H9 (cell line): Measurements from ENCODE around the gene FHOD3. TPM values are rescaled to one million over a fixed set of nuclear protein-coding genes. Genes with fewer than 3 reads are reported as not detected.

Source experiments
- DNase-seq: peaks from one replicate; pipeline ENCODE4 v3.0.0-alpha.2; 2017
- H2AFZ ChIP-seq: one replicate; pipeline ENCODE4 v1.6.1; 2013; ENCODE audit warnings: mild to moderate bottlenecking, low read length, control low read depth, moderate library complexity
- H2AK5ac ChIP-seq: 2 replicates; pipeline ENCODE4 v1.6.1; 2013; ENCODE audit warnings: low read length, control low read depth, mixed read lengths; ENCODE audit not compliant: insufficient read length
- H2BK120ac ChIP-seq: one replicate; pipeline ENCODE4 v1.6.1; 2013; ENCODE audit warnings: low read depth, mild to moderate bottlenecking, low read length, control low read depth, inconsistent platforms; ENCODE audit not compliant: poor library complexity, severe bottlenecking
- H2BK12ac ChIP-seq: 2 replicates; pipeline ENCODE4 v1.6.1; 2013; ENCODE audit warnings: low read length, control low read depth, mixed read lengths, low read depth; ENCODE audit not compliant: insufficient read length
- H2BK15ac ChIP-seq: 2 replicates; pipeline ENCODE4 v1.6.1; 2013; ENCODE audit warnings: low read depth, low read length, control low read depth
- H2BK20ac ChIP-seq: one replicate; pipeline ENCODE4 v1.6.1; 2013; ENCODE audit warnings: low read depth, mild to moderate bottlenecking, low read length, control low read depth, inconsistent platforms; ENCODE audit not compliant: poor library complexity, severe bottlenecking
- H2BK5ac ChIP-seq: 2 replicates; pipeline ENCODE4 v1.6.1; 2013; ENCODE audit warnings: low read length, control low read depth, mixed read lengths; ENCODE audit not compliant: insufficient read length
- H3K14ac ChIP-seq: 2 replicates; pipeline ENCODE4 v1.6.1; 2013; ENCODE audit warnings: low read length, control low read depth; ENCODE audit not compliant: insufficient read depth
- H3K18ac ChIP-seq: 2 replicates; pipeline ENCODE4 v1.6.1; 2013; ENCODE audit warnings: low read depth, mild to moderate bottlenecking, mixed read lengths, low read length, control low read depth; ENCODE audit not compliant: insufficient read length
- H3K23ac ChIP-seq: 2 replicates; pipeline ENCODE4 v1.6.1; 2013; ENCODE audit warnings: low read length, control low read depth, mixed read lengths, low read depth; ENCODE audit not compliant: insufficient read length
- H3K23me2 ChIP-seq: 2 replicates; pipeline ENCODE4 v1.6.1; 2013; ENCODE audit warnings: low read depth, mild to moderate bottlenecking, mixed read lengths, low read length, control low read depth; ENCODE audit not compliant: insufficient read length, poor library complexity, severe bottlenecking
- H3K27ac ChIP-seq: 2 replicates; pipeline ENCODE4 v1.5.1; 2013; ENCODE audit warnings: low read length, control low read depth, mixed read lengths, low read depth; ENCODE audit not compliant: insufficient read length
- H3K27me3 ChIP-seq: 2 replicates; pipeline ENCODE4 v1.6.1; 2013; ENCODE audit warnings: low read length, control low read depth, inconsistent platforms; ENCODE audit not compliant: insufficient read depth
- H3K4ac ChIP-seq: 2 replicates; pipeline ENCODE4 v1.6.1; 2013; ENCODE audit warnings: low read depth, mild to moderate bottlenecking, control low read depth, inconsistent platforms, low read length, moderate library complexity
- H3K4me1 ChIP-seq: 2 replicates; pipeline ENCODE4 v1.6.1; 2013; ENCODE audit warnings: low read length, control low read depth, inconsistent platforms; ENCODE audit not compliant: insufficient read depth
- H3K4me2 ChIP-seq: 2 replicates; pipeline ENCODE4 v1.6.1; 2013; ENCODE audit warnings: low read length, control low read depth, mixed read lengths; ENCODE audit not compliant: insufficient read length, insufficient read depth
- H3K56ac ChIP-seq: 2 replicates; pipeline ENCODE4 v1.6.1; 2013; ENCODE audit warnings: low read depth, mild to moderate bottlenecking, mixed read lengths, low read length, control low read depth; ENCODE audit not compliant: insufficient read length
- H3K79me1 ChIP-seq: 2 replicates; pipeline ENCODE4 v1.6.1; 2013; ENCODE audit warnings: low read depth, mild to moderate bottlenecking, moderate library complexity, low read length, control low read depth, inconsistent platforms; ENCODE audit not compliant: insufficient read depth, poor library complexity, severe bottlenecking
- H3K79me2 ChIP-seq: 2 replicates; pipeline ENCODE4 v1.6.1; 2013; ENCODE audit warnings: low read length, control low read depth, inconsistent platforms; ENCODE audit not compliant: insufficient read depth
- H3K9ac ChIP-seq: 2 replicates; pipeline ENCODE4 v1.6.1; 2013; ENCODE audit warnings: low read length, control low read depth, mixed read lengths; ENCODE audit not compliant: insufficient read length; ENCODE audit errors: extremely low read depth
- H3K9me3 ChIP-seq: one replicate; pipeline ENCODE4 v1.6.1; 2013; ENCODE audit warnings: low read depth, low read length, inconsistent platforms; ENCODE audit not compliant: control insufficient read depth
- H3T11ph ChIP-seq: one replicate; pipeline ENCODE4 v1.6.1; 2013; ENCODE audit warnings: mild to moderate bottlenecking, low read length, control low read depth, inconsistent platforms
- H4K20me1 ChIP-seq: one replicate; pipeline ENCODE4 v1.6.1; 2013; ENCODE audit not compliant: control insufficient read depth, insufficient read length, insufficient read depth
- H4K5ac ChIP-seq: 2 replicates; pipeline ENCODE4 v1.6.1; 2013; ENCODE audit warnings: low read depth, mild to moderate bottlenecking, mixed read lengths, low read length, control low read depth; ENCODE audit not compliant: insufficient read length
- H4K8ac ChIP-seq: replicated peaks from 2 replicates; pipeline ENCODE4 v1.6.1; 2013; ENCODE audit warnings: low read length, control low read depth, mixed read lengths, low read depth; ENCODE audit not compliant: insufficient read length
- H4K91ac ChIP-seq: 2 replicates; pipeline ENCODE4 v1.6.1; 2013; ENCODE audit warnings: low read depth, mild to moderate bottlenecking, moderate library complexity, mixed read lengths, low read length, control low read depth; ENCODE audit not compliant: insufficient read length
- H3K27ac Mint-ChIP-seq, 3 experiments: 2 replicates in 2 of 3; 3 replicates in 1 of 3; pipeline ENCODE4 v1.8.0; 2020 to 2021; ENCODE audit warnings: mixed read lengths in 3 of 3, mild to moderate bottlenecking in 1 of 3, moderate library complexity in 1 of 3
- H3K27me3 Mint-ChIP-seq: 2 replicates; pipeline ENCODE4 v1.8.0; 2021; ENCODE audit warnings: low read depth, mild to moderate bottlenecking, moderate library complexity, mixed read lengths
- H3K36me3 Mint-ChIP-seq, 3 experiments: 2 replicates in 2 of 3; 3 replicates in 1 of 3; pipeline ENCODE4 v1.8.0; 2020 to 2021; ENCODE audit warnings: low read depth in 3 of 3, mixed read lengths in 3 of 3; ENCODE audit not compliant: insufficient read depth in 1 of 3
- H3K4me1 Mint-ChIP-seq, 2 experiments: 2 replicates each; pipeline ENCODE4 v1.8.0; 2020; ENCODE audit warnings: mixed read lengths in 2 of 2
- H3K4me3 Mint-ChIP-seq, 2 experiments: 2 replicates in 1 of 2; 3 replicates in 1 of 2; pipeline ENCODE4 v1.8.0; 2020 to 2021; ENCODE audit warnings: mild to moderate bottlenecking in 2 of 2, mixed read lengths in 2 of 2, moderate library complexity in 1 of 2
- H3K9me3 Mint-ChIP-seq, 2 experiments: 2 replicates in 1 of 2; 3 replicates in 1 of 2; pipeline ENCODE4 v1.8.0; 2020; ENCODE audit warnings: mild to moderate bottlenecking in 2 of 2, mixed read lengths in 2 of 2, moderate library complexity in 1 of 2
- CTCF ChIP-seq: fragments of 200-600 bp; sonication (generic); conservative IDR thresholded peaks from 3 replicates; pipeline ENCODE4 v1.8.0; 2021; ENCODE audit warnings: antibody characterized with exemption, mild to moderate bottlenecking
- WGBS: extraction: QIAGEN DNeasy Blood & Tissue Kit; methylation state at CpG from one replicate; pipeline ENCODE4 v1.1.7; 2013; ENCODE audit warnings: missing lambda C conversion rate, low lambda C conversion rate, mixed read lengths; ENCODE audit not compliant: insufficient read length; ENCODE audit errors: extremely low coverage; 5-methylcytosine and 5-hydroxymethylcytosine counted together
- total RNA-seq: library from RNA; stranded (reverse); gene quantifications from 2 replicates; pipeline ENCODE4 v1.2.1, GENCODE V29; 2021

Gene FHOD3
- total RNA-seq, 1 experiment from 2014 or later = 8.0 TPM

GRCh38 chr18:36274083-36274715 is 23.3 kb upstream of the FHOD3 start:
- Mint-ChIP-seq H3K36me3 (peaks cover 0 to 8% (median 4%) of the 10 kb centered on the region in 3 experiments; a peak in 4 of 7 replicates), H3K4me1 (no peaks in the 10 kb centered on the region), H3K27me3 (peaks cover 2% of the 10 kb centered on the region), H3K9me3 (no peaks in the 10 kb centered on the region; a peak in 1 of 5 replicates), H3K27ac (no peak overlapping the region; a peak in 1 of 7 replicates), H3K4me3 (no peak overlapping the region)
- Histone ChIP-seq H3K79me1 (no peaks in the 10 kb centered on the region), H3K27ac (no peak overlapping the region), H3K27me3 (no peaks in the 10 kb centered on the region), H3K9ac (no peak overlapping the region), H3K79me2 (no peaks in the 10 kb centered on the region), H2BK20ac (no peak overlapping the region), H3T11ph (no peak overlapping the region), H3K4me2 (no peak overlapping the region), H3K4me1 (no peaks in the 10 kb centered on the region), H2BK5ac (no peak overlapping the region), H3K23me2 (no peaks in the 10 kb centered on the region), H4K20me1 (no peaks in the 10 kb centered on the region), H2BK12ac (no peak overlapping the region), H4K91ac (no peak overlapping the region), H2BK120ac (no peak overlapping the region), H2BK15ac (no peak overlapping the region), H3K9me3 (no peaks in the 10 kb centered on the region), H3K56ac (no peak overlapping the region), H3K18ac (no peak overlapping the region), H2AFZ (no peak overlapping the region), H3K23ac (no peak overlapping the region), H3K4ac (no peak overlapping the region), H4K5ac (no peak overlapping the region), H3K14ac (no peak overlapping the region), H2AK5ac (no peak overlapping the region), H4K8ac (no peak overlapping the region)
- no CpG with 5 or more reads among the region's 8 CpGs for WGBS
- no peak for DNase-seq
- no peak for TF ChIP-seq CTCF
